SK-N-SH treated with all-trans-retinoic acid at 6 μM for 48 hours (cell line): ENCODE data around the gene CDH1.

ENCODE experiments used
- ATAC-seq: fragments of 200-7000 bp; cut with Tn5 transposase; 3 replicates; pipeline ENCODE4 v1.9.1; 2020; ENCODE audit warnings: mild to moderate bottlenecking, moderate library complexity
- BACH2 ChIP-seq: fragments of 250-450 bp; sonication (Bioruptor Pico); IDR thresholded peaks from 2 replicates; pipeline ENCODE4 v1.9.0; 2021; ENCODE audit warnings: mild to moderate bottlenecking, borderline replicate concordance
- CSDC2 ChIP-seq: fragments of 250-450 bp; sonication (Bioruptor Pico); IDR thresholded peaks from 2 replicates; pipeline ENCODE4 v1.5.0; 2020; ENCODE audit warnings: mild to moderate bottlenecking, moderate library complexity
- ESRRG ChIP-seq: fragments of 250-450 bp; sonication (Bioruptor Pico); IDR thresholded peaks from 2 replicates; pipeline ENCODE4 v1.6.1; 2021; ENCODE audit warnings: mild to moderate bottlenecking
- GLIS3 ChIP-seq: fragments of 250-450 bp; sonication (Bioruptor Pico); IDR thresholded peaks from 2 replicates; pipeline ENCODE4 v1.5.0; 2020; ENCODE audit warnings: mild to moderate bottlenecking, moderate library complexity
- ISL1 ChIP-seq: fragments of 250-450 bp; sonication (Bioruptor Pico); IDR thresholded peaks from 2 replicates; pipeline ENCODE4 v2.1.2; 2022; ENCODE audit warnings: mild to moderate bottlenecking, moderate library complexity
- OSR1 ChIP-seq: fragments of 250-450 bp; sonication (Bioruptor Pico); IDR thresholded peaks from 2 replicates; pipeline ENCODE4 v1.8.0; 2022; ENCODE audit warnings: moderate library complexity, mild to moderate bottlenecking, inconsistent platforms
- SNAI2 ChIP-seq: fragments of 250-450 bp; sonication (Bioruptor Pico); IDR thresholded peaks from 2 replicates; pipeline ENCODE4 v1.5.0; 2020; ENCODE audit warnings: mild to moderate bottlenecking, moderate library complexity
- TCF4 ChIP-seq: fragments of 250-450 bp; sonication (Bioruptor Pico); IDR thresholded peaks from 2 replicates; pipeline ENCODE4 v1.8.0; 2021; ENCODE audit warnings: mild to moderate bottlenecking, moderate library complexity, borderline replicate concordance
- TOX ChIP-seq: fragments of 250-450 bp; sonication (Bioruptor Pico); IDR thresholded peaks from 2 replicates; pipeline ENCODE4 v1.8.0; 2021; ENCODE audit warnings: mild to moderate bottlenecking, moderate library complexity, borderline replicate concordance
- ZC3H10 ChIP-seq: fragments of 250-450 bp; sonication (Bioruptor Pico); IDR thresholded peaks from 2 replicates; pipeline ENCODE4 v1.5.1; 2021; ENCODE audit warnings: mild to moderate bottlenecking, moderate library complexity
- ZFP3 ChIP-seq: fragments of 250-450 bp; sonication (Bioruptor Pico); IDR thresholded peaks from 2 replicates; pipeline ENCODE4 v1.5.0; 2020; ENCODE audit warnings: mild to moderate bottlenecking, moderate library complexity
- ZFP30 ChIP-seq: fragments of 450-650 bp; formaldehyde crosslinking; IDR thresholded peaks from 2 replicates; pipeline ENCODE4 v1.5.0; 2022; ENCODE audit warnings: mild to moderate bottlenecking, moderate library complexity
- ZNF565 ChIP-seq: fragments of 450-650 bp; formaldehyde crosslinking; conservative IDR thresholded peaks from 2 replicates; pipeline ENCODE4 v1.5.0; 2020; ENCODE audit warnings: low read depth, mild to moderate bottlenecking, moderate library complexity
- ZNF70 ChIP-seq: fragments of 450-650 bp; formaldehyde crosslinking; IDR thresholded peaks from 2 replicates; pipeline ENCODE4 v1.5.0; 2020; ENCODE audit warnings: mild to moderate bottlenecking, moderate library complexity
- ZNF8 ChIP-seq: fragments of 450-650 bp; formaldehyde crosslinking; IDR thresholded peaks from 2 replicates; pipeline ENCODE4 v1.5.0; 2020; ENCODE audit warnings: mild to moderate bottlenecking, moderate library complexity
- TF ChIP-seq, protein P1 (sequence below): fragments of 250-450 bp; sonication (Bioruptor Pico); IDR thresholded peaks from 2 replicates; pipeline ENCODE4 v1.8.0; 2020; ENCODE audit warnings: mild to moderate bottlenecking, moderate library complexity, borderline replicate concordance
- TF ChIP-seq, protein P2 (sequence below): fragments of 250-450 bp; sonication (Bioruptor Pico); IDR thresholded peaks from 2 replicates; pipeline ENCODE4 v1.5.1; 2020; ENCODE audit warnings: low read depth, mild to moderate bottlenecking, moderate library complexity
- TF ChIP-seq, protein P3 (sequence below): fragments of 250-450 bp; sonication (Bioruptor Pico); IDR thresholded peaks from 2 replicates; pipeline ENCODE4 v1.5.0; 2020; ENCODE audit warnings: mild to moderate bottlenecking, moderate library complexity
- TF ChIP-seq, protein P4 (sequence below): fragments of 250-450 bp; sonication (Bioruptor Pico); IDR thresholded peaks from 2 replicates; pipeline ENCODE4 v1.8.0; 2021; ENCODE audit warnings: low read depth, mild to moderate bottlenecking, moderate library complexity, borderline replicate concordance

Gene CDH1

DNA sequence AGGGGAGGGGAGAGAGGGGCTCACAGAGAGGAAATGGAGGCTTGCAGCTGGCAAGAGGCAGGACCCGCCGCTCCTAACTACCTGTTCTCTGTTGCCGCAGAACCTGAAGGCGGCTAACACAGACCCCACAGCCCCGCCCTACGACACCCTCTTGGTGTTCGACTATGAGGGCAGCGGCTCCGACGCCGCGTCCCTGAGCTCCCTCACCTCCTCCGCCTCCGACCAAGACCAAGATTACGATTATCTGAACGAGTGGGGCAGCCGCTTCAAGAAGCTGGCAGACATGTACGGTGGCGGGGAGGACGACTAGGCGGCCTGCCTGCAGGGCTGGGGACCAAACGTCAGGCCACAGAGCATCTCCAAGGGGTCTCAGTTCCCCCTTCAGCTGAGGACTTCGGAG lies 39.0 kb upstream of the CDH1 start:
- TF ChIP-seq ZFP3 (CRISPR knock-in tag) (no peak), ESRRG (CRISPR knock-in tag) (no peak), BACH2 (no peak), ZNF8 (CRISPR knock-in tag) (no peak), GLIS3 (CRISPR knock-in tag) (no peak), ZC3H10 (CRISPR knock-in tag) (no peak), OSR1 (CRISPR knock-in tag) (no peak), TCF4 (CRISPR knock-in tag) (no peak), SNAI2 (CRISPR knock-in tag) (no peak), ZNF565 (CRISPR knock-in tag) (no peak), CSDC2 (no peak), TOX (CRISPR knock-in tag) (no peak)
- TF ChIP-seq, protein P1, sequence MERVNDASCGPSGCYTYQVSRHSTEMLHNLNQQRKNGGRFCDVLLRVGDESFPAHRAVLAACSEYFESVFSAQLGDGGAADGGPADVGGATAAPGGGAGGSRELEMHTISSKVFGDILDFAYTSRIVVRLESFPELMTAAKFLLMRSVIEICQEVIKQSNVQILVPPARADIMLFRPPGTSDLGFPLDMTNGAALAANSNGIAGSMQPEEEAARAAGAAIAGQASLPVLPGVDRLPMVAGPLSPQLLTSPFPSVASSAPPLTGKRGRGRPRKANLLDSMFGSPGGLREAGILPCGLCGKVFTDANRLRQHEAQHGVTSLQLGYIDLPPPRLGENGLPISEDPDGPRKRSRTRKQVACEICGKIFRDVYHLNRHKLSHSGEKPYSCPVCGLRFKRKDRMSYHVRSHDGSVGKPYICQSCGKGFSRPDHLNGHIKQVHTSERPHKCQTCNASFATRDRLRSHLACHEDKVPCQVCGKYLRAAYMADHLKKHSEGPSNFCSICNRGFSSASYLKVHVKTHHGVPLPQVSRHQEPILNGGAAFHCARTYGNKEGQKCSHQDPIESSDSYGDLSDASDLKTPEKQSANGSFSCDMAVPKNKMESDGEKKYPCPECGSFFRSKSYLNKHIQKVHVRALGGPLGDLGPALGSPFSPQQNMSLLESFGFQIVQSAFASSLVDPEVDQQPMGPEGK = no peak
- TF ChIP-seq, protein P2, sequence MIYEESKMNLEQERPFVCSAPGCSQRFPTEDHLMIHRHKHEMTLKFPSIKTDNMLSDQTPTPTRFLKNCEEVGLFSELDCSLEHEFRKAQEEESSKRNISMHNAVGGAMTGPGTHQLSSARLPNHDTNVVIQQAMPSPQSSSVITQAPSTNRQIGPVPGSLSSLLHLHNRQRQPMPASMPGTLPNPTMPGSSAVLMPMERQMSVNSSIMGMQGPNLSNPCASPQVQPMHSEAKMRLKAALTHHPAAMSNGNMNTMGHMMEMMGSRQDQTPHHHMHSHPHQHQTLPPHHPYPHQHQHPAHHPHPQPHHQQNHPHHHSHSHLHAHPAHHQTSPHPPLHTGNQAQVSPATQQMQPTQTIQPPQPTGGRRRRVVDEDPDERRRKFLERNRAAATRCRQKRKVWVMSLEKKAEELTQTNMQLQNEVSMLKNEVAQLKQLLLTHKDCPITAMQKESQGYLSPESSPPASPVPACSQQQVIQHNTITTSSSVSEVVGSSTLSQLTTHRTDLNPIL (CRISPR knock-in tag) = no peak
- TF ChIP-seq, all 23 proteins: peak for 0
- ATAC-seq = no peak

DNA sequence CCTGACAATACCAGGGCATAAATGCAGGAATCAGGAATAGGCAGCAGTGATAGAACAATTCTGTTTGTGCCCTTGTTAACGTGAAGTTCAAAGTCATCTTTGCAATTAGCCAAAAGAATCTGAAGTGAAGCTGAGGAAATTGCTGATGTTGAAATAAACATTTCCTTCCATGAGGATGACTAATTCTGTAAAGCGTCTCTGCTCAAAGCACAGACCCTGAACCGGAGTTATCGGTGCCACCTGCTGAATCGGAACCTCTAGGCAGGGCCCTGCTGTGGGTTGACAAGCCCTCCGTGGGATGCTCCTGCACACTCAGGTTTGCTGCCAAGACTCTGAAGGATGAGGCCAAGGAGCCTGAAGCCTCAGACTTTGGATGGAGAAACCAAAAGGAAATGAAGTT lies 37.0 kb upstream of the CDH1 start:
- no peak for ATAC-seq
- no peak for TF ChIP-seq OSR1 (CRISPR knock-in tag)
- TF ChIP-seq, protein P1 = no peak
- TF ChIP-seq, all 23 proteins: peak for 0

DNA sequence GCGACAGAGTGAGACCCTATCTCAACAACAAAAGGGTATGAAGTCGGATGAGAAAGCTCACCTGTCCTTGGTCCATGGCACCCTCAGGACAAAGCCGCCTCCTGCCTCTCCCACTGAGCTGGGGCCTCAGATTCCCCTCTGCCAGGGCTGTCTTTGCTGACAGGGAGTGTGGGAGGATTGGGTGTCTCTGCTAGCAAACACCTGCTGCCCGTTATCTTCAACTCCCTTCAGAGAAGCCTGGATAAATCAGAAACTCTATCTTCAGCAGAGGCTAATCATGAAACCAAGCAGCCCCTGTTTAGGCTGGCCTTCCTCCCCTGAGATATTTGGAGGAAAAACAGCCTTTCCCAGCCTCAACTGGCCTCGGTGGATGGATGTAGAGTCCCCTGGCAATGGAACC lies 36.3 kb upstream of the CDH1 start:
- TF ChIP-seq TOX (CRISPR knock-in tag) = no peak
- no peak for TF ChIP-seq ESRRG (CRISPR knock-in tag)
- TF ChIP-seq ZNF565 (CRISPR knock-in tag) = no peak
- TF ChIP-seq BACH2 = no peak
- TF ChIP-seq GLIS3 (CRISPR knock-in tag) = no peak
- TF ChIP-seq CSDC2 = no peak
- TF ChIP-seq, protein P3, sequence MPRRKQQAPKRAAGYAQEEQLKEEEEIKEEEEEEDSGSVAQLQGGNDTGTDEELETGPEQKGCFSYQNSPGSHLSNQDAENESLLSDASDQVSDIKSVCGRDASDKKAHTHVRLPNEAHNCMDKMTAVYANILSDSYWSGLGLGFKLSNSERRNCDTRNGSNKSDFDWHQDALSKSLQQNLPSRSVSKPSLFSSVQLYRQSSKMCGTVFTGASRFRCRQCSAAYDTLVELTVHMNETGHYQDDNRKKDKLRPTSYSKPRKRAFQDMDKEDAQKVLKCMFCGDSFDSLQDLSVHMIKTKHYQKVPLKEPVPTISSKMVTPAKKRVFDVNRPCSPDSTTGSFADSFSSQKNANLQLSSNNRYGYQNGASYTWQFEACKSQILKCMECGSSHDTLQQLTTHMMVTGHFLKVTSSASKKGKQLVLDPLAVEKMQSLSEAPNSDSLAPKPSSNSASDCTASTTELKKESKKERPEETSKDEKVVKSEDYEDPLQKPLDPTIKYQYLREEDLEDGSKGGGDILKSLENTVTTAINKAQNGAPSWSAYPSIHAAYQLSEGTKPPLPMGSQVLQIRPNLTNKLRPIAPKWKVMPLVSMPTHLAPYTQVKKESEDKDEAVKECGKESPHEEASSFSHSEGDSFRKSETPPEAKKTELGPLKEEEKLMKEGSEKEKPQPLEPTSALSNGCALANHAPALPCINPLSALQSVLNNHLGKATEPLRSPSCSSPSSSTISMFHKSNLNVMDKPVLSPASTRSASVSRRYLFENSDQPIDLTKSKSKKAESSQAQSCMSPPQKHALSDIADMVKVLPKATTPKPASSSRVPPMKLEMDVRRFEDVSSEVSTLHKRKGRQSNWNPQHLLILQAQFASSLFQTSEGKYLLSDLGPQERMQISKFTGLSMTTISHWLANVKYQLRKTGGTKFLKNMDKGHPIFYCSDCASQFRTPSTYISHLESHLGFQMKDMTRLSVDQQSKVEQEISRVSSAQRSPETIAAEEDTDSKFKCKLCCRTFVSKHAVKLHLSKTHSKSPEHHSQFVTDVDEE (CRISPR knock-in tag) = no peak
- TF ChIP-seq ZNF70 (CRISPR knock-in tag) = no peak
- TF ChIP-seq OSR1 (CRISPR knock-in tag) = no peak
- TF ChIP-seq ISL1 (CRISPR knock-in tag) = no peak
- no peak for TF ChIP-seq TCF4 (CRISPR knock-in tag)
- TF ChIP-seq ZNF8 (CRISPR knock-in tag) = no peak
- TF ChIP-seq, protein P4, sequence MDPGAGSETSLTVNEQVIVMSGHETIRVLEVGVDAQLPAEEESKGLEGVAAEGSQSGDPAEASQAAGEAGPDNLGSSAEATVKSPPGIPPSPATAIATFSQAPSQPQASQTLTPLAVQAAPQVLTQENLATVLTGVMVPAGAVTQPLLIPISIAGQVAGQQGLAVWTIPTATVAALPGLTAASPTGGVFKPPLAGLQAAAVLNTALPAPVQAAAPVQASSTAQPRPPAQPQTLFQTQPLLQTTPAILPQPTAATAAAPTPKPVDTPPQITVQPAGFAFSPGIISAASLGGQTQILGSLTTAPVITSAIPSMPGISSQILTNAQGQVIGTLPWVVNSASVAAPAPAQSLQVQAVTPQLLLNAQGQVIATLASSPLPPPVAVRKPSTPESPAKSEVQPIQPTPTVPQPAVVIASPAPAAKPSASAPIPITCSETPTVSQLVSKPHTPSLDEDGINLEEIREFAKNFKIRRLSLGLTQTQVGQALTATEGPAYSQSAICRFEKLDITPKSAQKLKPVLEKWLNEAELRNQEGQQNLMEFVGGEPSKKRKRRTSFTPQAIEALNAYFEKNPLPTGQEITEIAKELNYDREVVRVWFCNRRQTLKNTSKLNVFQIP (CRISPR knock-in tag) = no peak
- TF ChIP-seq ZFP30 = no peak
- TF ChIP-seq ZC3H10 (CRISPR knock-in tag) = no peak
- no peak for ATAC-seq
